Measurements from ENCODE around the gene SYNGAP1.

SYNGAP1 gene

DNA sequence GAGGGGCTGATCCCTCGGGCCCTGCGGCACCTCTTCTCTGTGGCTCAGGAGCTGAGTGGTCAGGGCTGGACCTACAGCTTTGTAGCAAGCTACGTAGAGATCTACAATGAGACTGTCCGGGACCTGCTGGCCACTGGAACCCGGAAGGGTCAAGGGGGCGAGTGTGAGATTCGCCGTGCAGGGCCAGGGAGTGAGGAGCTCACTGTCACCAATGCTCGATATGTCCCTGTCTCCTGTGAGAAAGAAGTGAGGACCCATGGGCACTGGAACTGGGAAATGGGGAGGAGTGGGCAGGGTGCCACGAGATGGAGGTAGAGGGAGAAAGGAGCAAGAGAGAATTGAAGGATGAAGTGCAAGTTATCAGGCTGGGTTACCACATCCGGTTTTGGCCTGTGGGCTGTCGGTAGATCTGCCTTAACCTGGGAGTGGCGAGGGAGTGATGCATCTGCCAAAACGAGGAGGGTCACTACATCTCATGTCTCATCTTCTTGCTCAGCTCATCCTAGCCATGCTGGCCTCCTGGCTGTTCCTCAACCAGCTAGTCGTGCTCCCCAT lies 14.4 kb upstream of the SYNGAP1 start:
- DNase-seq = no peak

DNA sequence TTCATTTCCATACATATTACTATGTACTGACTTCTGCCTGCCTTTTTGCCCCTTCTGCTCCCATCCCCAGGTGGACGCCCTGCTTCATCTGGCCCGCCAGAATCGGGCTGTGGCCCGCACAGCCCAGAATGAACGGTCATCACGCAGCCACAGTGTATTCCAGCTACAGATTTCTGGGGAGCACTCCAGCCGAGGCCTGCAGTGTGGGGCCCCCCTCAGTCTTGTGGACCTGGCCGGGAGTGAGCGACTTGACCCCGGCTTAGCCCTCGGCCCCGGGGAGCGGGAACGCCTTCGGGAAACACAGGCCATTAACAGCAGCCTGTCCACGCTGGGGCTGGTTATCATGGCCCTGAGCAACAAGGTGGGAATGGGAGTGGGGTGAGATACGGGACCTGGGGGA lies 13.7 kb upstream of the SYNGAP1 start:
- DNase-seq = no peak

DNA sequence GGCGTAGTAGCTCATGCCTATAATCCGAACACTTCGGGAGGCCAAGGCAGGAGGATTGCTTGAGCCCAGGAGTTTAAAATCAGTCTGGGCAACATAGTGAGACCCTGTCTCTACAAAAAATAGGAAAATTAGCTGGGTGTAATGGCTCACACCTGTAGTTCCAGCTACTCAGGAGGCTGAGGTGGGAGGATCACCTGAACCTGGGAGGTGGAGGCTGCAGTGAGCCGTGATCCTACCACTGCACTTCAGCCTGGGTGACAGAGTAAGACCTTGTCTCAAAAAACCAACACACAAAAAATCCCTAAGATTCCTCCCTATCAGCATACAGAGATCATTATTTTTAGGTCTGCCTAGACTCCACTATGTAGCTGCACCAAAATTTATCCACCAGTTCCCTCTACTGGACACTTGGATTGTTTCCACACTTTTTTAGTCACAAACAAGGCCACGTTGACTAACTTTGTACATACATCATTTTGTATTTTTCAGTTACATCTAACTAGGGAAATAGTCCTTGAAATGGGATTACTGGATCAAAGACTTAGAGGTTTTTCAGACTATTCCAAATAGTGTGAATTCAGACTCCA lies 12.6 kb upstream of the SYNGAP1 start:
- DNase-seq = peak; percentile 77

DNA sequence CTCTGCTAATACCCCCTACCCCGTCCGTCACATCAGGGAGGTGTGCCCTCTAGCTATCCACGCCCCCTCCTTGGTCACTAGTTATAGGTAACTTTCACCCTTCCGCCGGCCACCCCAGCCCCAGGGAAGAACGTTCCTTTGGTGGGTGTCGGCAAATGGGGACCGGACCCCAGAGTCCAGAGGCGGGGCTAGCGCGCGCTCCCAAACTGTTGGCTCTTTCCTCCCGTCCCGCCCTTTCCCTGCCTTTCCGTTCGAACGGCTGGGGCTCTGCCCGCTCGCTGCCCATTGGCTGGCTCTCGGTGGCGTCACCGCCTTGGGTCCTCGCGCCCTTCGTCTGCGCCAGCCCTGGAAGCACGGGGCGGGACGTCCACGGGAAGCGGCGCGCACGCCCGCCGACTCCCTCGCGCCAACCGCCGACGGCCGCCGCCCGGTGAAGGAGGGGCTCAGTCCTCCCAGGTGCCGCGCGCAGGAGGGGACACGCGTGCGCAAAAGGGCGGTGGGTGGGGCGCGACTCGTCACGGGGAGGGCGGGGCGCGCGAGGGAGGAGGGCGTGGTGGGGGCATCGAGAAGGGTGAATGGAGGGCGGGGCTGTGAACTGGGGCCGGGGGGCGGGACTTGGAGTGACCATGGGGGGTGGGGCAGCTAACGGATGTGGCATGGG lies 9.7 kb upstream of the SYNGAP1 start:
- peak; percentile 99 for DNase-seq

DNA sequence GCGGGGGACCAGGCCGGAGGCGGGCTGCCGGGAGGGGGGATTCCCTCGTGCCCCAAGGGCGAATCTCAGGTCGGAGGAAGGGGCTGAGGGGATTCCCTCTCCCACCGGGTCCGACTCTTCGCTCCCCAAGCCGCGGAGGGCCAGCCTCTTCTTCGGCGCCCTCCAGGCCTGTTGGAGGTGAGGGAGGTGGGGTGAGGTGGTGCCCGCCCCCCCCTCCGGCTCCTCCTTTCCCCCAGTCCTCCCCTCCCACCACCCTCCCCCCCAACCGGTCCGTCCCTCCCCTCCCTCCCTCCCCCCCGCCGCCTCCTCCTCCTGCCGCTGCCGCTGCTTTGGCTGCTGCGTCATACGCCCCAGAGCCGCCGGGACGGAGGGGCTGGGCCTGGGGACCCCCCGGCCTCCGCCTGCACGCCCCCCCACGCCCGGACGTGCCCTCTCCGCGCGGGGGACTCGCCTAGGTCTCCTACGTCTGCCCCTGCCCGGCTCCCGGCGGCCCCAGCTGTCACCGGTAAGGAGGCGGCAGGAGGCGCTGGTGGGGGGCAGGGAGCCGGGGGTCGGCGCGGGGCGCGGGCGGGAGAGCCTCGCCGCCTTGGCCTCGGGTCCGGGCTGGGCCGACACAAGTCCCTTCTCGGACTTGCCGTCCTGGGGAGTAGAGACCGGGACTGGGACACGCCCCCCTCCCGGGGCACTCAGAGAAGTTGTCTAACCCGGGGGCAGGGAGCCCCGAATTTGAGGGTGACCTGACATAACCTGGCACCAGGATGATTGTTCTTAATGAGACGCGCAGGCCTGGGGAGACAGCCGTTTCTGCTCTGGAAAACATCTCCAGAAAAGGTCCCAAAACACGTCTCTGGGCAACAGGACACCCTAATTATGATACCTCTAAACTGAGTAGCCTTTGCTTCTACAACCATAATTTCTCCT lies 8.9 kb upstream of the SYNGAP1 start, which contains the start of gene PHF1:
Gene PHF1 (plus strand): TSS at position 304 of the 921 bp plus-strand sequence. CDS start 1,250 bp downstream, outside the sequence.
- DNase-seq = peak; percentile 89

DNA sequence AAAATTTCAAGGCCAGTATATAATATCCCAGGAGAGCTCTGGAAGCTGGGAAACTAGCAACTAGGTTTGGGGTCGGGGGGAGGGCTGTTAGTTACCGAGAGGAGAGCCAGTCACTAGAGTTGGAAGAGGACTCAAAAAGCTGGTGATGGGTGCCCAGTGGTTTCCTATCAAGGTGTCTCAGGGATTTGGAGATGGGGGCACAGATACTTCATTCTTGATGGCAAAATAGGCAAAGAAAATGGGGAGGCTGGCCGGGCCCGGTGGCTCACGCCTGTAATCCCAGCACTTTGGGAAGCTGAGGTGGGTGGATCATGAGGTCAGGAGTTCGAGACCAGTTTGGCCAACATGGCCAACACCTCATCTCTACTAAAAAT lies 8.2 kb upstream of the SYNGAP1 start:
- no peak for DNase-seq

DNA sequence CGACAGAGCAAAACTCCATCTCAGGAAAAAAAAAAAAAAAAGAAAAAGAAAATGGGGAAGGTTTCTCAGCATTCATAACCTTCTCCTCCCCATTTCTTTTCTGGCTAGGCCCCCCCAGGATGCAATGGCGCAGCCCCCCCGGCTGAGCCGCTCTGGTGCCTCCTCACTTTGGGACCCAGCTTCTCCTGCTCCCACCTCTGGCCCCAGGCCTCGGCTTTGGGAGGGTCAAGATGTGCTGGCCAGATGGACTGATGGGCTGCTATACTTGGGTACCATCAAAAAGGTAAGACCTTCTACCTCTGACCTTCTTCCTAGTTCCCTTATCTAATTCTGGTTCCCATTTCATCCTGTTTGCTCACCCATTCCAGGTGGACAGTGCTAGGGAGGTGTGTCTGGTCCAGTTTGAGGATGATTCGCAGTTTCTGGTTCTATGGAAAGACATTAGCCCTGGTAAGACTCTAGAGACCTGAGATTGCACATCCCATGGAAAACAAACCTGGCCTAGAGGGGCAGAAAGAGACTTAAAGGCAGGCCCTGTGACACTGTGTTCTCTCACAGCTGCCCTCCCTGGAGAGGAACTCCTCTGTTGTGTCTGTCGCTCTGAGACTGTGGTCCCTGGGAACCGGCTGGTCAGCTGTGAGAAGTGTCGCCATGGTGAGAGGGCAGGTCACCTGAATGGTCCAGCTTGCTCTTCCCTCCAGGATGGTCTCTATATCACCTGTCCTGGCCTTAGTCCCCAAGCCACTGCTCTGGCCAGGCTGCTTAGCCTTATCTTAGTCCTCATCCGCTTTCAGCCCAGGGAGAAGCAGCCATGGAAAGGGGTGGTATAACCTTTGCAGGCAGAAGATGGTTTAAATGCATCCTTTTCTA lies 7.5 kb upstream of the SYNGAP1 start:
- DNase-seq = no peak

DNA sequence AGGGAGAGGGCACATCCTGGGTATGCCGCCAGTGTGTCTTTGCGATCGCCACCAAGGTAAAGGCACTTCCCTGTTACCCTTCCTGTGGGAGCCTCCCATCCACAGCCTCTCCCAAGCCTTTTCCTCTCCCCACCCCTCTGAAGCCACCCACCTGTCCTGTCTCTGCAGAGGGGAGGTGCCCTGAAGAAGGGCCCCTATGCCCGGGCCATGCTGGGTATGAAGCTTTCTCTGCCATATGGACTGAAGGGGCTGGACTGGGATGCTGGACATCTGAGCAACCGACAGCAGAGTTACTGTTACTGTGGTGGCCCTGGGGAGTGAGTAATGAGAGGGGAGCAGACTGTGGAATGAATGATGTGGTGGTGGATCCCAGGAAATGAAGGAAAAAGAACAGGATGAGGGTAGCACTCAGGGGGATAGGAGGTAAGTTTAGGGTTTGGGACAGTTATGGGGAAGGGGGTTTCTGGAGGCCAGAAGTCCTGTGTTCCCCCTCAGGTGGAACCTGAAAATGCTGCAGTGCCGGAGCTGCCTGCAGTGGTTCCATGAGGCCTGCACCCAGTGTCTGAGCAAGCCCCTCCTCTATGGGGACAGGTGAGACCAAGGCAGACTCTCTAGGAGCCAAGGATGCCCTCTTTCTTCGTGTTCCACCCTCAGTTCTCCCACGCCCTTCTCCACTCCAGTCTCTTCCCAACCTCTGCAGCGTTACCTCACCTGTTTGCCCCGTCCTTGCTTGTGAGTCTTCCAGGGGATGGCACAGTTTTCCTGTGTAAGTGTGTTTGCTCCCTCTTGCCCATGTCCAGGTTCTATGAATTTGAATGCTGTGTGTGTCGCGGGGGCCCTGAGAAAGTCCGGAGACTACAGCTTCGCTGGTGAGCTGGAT lies 6.4 kb upstream of the SYNGAP1 start:
- DNase-seq = no peak

DNA sequence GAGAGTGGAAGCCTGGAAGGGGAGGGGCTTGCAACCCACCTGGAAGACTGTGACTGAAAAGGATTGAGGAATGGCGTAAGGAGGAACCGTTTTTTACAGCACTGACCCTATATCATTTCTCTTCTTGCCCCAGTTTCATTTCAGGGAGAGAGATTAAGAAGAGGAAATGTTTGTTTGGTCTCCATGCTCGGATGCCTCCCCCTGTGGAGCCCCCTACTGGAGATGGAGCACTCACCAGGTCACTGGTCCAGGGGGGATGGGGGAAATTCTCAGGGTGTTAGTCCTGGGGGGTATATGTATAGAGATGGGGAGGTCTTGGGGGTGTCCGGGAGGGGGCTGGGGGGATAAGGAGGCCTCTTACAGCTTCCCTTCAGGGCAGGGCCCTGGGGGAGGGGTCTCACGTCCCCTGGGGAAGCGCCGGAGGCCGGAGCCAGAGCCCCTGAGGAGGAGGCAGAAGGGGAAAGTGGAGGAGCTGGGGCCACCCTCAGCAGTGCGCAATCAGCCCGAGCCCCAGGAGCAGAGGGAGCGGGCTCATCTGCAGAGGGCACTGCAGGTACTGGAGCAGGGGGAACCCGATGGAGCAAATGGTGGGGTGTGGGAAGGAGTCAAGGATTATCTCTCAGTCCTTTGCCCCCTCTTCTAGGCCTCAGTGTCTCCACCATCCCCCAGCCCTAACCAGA lies 5.1 kb upstream of the SYNGAP1 start:
- peak; percentile 65 for DNase-seq

DNA sequence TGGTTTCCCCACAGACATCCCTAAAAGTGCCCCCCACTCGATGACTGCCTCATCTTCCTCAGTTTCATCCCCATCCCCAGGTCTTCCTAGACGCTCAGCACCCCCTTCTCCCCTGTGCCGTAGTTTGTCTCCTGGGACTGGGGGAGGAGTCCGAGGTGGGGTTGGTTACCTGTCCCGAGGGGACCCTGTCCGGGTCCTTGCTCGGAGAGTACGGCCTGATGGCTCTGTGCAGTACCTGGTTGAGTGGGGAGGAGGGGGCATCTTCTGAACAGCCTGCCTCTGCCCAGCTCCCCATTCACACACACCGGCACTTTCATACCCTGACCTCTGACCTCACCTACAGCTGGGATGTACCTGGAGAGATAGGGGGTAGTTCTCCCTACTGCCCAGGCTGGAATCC lies 4.0 kb upstream of the SYNGAP1 start:
- DNase-seq = no peak

DNA sequence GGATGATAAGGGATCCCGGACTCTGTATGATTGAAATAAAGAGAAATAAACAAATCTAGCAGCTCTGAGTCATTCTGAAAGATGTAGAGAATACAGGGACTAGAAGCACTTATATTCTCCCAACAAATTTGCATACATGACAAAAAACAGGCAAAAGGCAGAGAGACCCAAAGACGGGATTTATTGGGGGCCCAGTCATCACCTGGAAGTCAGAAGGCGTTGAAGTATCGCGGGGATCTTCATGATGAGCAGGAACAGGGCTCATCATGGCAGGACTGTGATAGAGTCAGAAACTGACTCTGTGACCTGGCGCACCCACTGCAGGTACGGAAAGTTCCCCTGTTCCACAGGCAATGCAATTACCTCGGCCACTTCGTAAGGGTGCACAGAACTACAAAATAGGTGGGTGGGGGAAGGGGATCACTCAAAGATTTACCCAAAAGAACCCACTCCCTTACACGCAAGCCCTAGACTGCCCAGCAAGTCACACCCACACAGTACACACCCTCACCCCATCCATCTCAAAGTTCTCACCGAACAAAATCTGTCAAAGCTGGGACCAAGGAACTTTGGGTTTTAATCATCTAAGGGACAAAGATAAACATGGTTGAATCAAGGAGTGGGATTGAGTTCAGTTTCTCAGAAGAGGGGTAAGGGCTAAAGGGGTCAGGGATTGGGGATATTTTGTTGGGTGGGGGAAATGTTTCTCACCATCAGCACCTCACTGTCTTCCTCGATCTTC lies 3.3 kb upstream of the SYNGAP1 start:
- DNase-seq = no peak

DNA sequence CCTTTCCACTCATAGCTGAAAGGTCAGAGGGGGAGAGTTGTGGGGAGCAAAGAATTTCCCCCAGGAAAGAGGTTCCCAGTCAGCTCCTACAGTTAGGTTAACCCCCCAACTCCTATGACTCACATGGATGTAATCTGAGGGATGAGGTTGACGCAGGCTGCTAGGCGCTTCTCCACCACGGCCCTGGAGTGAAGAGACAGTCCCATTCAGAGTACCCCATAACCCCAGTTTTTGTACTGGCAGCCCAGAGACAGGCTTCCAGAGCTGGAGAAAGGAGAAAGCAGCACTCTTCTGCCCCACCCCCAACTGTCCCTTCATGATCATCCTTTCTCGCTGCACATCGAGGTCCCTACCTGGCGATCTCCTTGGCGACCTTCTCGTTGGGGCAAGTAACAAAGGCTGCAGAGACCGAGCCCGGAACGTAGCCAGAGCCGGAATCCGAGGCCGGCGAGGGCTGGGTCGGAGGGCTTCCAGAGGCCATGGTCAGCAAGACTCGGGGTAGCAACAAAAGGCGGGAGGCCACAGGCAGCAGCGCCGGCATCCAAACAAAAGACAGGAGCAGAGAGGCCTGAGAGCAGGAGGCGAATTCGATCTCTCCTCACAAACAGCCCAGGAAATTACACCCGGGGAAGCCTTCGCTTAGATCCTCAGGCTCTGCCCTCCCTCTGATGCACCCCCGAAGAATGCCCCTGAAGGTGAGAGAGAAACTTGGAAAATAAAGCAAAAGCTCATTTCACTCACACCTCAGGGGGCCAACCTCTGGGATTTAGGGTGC lies 2.5 kb upstream of the SYNGAP1 start:
- peak; percentile 47 for DNase-seq

DNA sequence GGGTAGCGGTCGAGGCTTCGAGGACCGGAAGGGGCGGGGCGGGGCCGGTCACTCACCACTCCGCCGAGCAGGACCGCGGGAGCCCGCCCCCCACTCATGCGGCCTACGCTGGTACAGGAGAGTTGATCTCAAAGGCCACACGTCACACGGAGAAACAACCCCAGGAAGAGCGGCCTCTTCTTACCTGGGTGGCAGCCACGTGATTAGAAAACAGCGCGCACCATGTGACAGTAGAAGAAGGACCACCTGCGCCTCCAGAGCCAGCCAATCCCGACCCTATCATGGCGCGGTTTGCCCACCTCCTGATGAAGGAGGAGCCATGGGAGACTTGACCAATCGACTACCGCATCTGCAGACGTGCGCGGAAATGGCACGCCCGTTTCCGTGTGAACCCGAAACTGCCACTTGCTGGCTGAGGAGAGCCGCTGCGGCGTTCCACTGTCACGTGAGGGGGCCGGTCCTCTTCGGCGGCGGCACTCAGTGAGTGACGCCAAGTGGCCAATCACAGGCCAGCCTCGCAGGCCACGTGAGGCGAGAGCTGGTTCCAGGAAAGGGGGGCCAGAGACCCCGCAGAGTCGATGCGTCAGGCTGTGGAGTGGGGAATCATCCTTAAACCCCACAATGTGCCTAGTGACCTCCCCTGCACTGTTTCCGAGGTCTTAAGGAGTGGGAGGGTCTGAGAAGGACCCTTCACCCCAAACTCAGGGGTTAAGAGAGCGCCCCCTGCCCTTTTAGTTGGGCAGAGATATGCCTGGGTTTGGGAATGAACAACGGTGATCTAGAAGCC lies 1.8 kb upstream of the SYNGAP1 start, which contains the start of gene CUTA:
Gene CUTA (minus strand): TSS at position 205 of the 787 bp plus-strand sequence. CDS start 107 bp downstream, at position 98.
- peak; percentile 100 for DNase-seq

DNA sequence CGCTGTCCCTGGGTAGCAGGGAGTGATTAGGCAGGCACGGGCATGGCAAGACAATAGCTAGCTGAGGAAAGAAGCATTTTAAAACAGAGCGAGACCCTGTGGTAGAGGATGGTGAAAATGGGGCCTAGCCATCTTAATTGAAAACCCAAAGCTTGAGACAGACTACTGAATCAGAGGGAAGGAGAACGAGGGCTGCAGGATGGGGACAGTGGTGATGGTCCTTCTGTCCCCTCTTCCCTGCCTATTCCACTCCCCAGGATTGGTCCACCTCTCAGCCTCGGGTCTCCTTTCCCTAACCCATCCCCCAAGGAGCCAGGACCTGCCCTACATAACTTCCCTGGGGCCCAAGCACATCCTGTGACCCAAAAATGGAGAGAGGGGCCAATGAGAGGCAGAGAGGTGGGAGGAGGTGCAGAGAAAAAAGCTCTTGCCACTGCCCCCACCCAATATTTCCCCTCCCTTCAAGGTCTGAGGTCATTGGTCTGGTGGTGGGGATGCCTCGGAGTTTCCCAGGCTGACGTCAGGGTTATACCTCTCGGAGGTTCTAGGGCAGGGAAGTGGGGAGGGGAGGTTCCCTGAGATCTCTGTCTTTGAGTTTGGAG lies 1.1 kb upstream of the SYNGAP1 start:
- DNase-seq = no peak

DNA sequence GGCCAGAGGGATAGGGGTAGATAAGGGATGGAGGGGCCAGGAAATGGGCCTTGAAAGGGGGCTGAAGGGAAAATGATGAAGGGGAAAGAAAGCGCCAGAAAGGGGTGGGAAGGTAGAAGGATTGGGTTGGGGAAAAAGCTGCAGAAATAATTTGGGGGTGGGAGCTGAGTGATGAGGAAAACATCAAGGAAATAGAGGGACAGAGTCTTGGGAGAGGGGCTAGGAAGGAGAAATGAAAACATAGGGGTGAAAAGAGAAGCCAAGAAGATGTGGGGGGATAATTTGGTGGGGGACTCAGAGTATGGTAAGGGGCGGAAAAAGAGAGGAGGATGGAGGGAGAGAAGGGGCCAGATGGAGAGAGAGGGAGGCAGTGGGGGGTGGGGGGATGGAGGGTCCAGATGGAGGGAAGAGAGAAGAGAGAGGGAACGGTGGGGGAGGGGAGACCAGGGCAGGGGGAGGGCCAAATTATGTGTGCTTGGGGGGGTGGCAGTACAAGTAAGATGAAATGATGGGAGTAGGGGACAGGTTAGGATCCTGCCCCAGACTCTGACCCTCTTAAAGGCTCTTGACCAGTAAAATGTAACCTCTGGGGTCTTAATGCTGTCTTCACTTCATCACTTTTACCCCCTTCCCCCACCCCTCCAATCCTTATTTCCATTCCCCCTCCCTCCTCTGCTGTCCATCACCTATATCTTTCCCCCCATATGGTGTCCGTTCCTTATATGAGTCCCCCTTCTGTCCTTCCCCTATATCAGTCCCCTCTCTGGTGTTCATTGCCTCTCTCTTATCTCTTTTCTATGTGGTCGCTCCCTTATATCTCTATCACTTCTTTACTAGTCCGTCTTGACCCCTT lies 852 bp downstream of the SYNGAP1 start:
- DNase-seq = peak; percentile 65

DNA sequence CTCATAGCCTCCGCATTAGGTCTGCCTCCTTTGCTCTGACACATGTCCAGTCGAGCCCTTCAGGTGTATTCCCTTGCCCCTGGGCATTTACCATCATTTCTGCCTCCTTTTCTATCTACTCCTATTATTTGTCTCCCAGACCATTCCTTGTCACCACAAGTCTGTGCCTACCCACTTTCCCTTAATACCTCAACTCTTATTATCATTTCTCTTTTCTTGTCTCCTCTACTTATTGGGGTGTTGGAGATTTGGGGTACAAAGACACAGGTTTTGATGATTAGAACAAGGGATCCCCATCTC lies 1.4 kb downstream of the SYNGAP1 start:
- DNase-seq = no peak

DNA sequence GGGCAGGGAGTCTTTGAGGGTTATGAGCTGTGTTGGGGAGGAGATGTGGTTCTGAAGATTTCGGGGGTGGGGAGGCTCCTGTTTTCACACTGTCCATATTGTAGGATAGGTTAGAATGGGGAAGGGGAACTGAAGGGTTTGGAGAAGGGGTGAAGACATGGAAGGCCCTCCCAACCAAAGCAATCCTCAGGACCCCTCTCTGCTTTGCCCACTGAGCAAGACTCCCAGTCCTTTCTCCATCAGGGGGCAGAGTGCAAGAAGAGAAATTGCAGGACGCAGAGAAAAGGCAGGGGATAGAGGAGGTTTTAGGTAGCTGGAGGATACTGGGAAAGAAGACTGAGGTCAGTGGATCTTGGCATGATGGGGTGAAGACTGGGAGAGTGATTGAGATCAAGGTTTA lies 3.9 kb downstream of the SYNGAP1 start:
- no peak for DNase-seq

All from hematopoietic multipotent progenitor cell treated with erythropoietin and hydrocortisone succinate and interleukin-3 and kit ligand, for 6 days (in vitro differentiated cells).